ENCODE measurements around the gene MAPK4. TPM values are rescaled to one million over a fixed set of nuclear protein-coding genes. Genes with fewer than 3 reads are reported as not detected.
"Not testable (repeated sequence)": the region's sequence is repeated elsewhere in the genome, so short reads cannot be mapped to it uniquely, and the experiment has no call there.

Gene MAPK4
- total RNA-seq, 1 donor from 2014 or later, result 5.7 TPM

GRCh38 chr18:50594012-50594411 is 34.1 kb downstream of the MAPK4 start:
- H3K9ac ChIP-seq (ENCODE audit: low read depth in 1 of 3, low read length in 3 of 3), result no peak overlapping the region
- no peaks in the 10 kb centered on the region for H3K4me1 ChIP-seq (ENCODE audit: control insufficient read depth in 3 of 3, insufficient read depth in 3 of 3, low read length in 3 of 3)
- H3K27me3 ChIP-seq (ENCODE audit: control insufficient read depth in 3 of 3, insufficient read depth in 3 of 3, low read length in 3 of 3), result no peaks in the 10 kb centered on the region
- H3K4me3 ChIP-seq (ENCODE audit: low read length in 3 of 3), result no peak overlapping the region
- H3K27ac ChIP-seq (ENCODE audit: low read depth, low read length), result no peak overlapping the region
- H3K9me3 ChIP-seq (ENCODE audit: control insufficient read depth in 3 of 3, low read length in 3 of 3), result no peaks in the 10 kb centered on the region
- H3K36me3 ChIP-seq (ENCODE audit: control insufficient read depth in 3 of 3, insufficient read depth in 3 of 3, low read length in 3 of 3), result no peaks in the 10 kb centered on the region

- Histone ChIP-seq H3K4me3 (ENCODE audit: low read length in 3 of 3) (no peak overlapping the region), H3K27me3 (ENCODE audit: control insufficient read depth in 3 of 3, insufficient read depth in 3 of 3, low read length in 3 of 3) (no peaks in the 10 kb centered on the region), H3K27ac (ENCODE audit: low read depth, low read length) (no peak overlapping the region), H3K9ac (ENCODE audit: low read depth in 1 of 3, low read length in 3 of 3) (no peak overlapping the region), H3K9me3 (ENCODE audit: control insufficient read depth in 3 of 3, low read length in 3 of 3) (no peaks in the 10 kb centered on the region), H3K4me1 (ENCODE audit: control insufficient read depth in 3 of 3, insufficient read depth in 3 of 3, low read length in 3 of 3) (no peaks in the 10 kb centered on the region), H3K36me3 (ENCODE audit: control insufficient read depth in 3 of 3, insufficient read depth in 3 of 3, low read length in 3 of 3) (no peaks in the 10 kb centered on the region)
These were observed 35.1 kb downstream of the MAPK4 start for GRCh38 chr18:50594942-50595341.

GRCh38 chr18:50602466-50602865 is 42.6 kb downstream of the MAPK4 start:
- Histone ChIP-seq H3K9me3 (ENCODE audit: control insufficient read depth in 3 of 3, low read length in 3 of 3) (no peaks in the 10 kb centered on the region), H3K4me1 (ENCODE audit: control insufficient read depth in 3 of 3, insufficient read depth in 3 of 3, low read length in 3 of 3) (no peaks in the 10 kb centered on the region), H3K27me3 (ENCODE audit: control insufficient read depth in 3 of 3, insufficient read depth in 3 of 3, low read length in 3 of 3) (no peaks in the 10 kb centered on the region), H3K36me3 (ENCODE audit: control insufficient read depth in 3 of 3, insufficient read depth in 3 of 3, low read length in 3 of 3) (no peaks in the 10 kb centered on the region), H3K9ac (ENCODE audit: low read depth in 1 of 3, low read length in 3 of 3) (no peak overlapping the region), H3K4me3 (ENCODE audit: low read length in 3 of 3) (no peak overlapping the region), H3K27ac (ENCODE audit: low read depth, low read length) (no peak overlapping the region)

- no peak overlapping the region for H3K4me3 ChIP-seq (ENCODE audit: low read length in 3 of 3)
- peak overlapping the region in 1 of 3 donors; percentile 34 for H3K9ac ChIP-seq (ENCODE audit: low read depth in 1 of 3, low read length in 3 of 3)
- H3K9me3 ChIP-seq (ENCODE audit: control insufficient read depth in 3 of 3, low read length in 3 of 3), result no peaks in the 10 kb centered on the region
- H3K27me3 ChIP-seq (ENCODE audit: control insufficient read depth in 3 of 3, insufficient read depth in 3 of 3, low read length in 3 of 3), result no peaks in the 10 kb centered on the region
- H3K36me3 ChIP-seq (ENCODE audit: control insufficient read depth in 3 of 3, insufficient read depth in 3 of 3, low read length in 3 of 3), result no peaks in the 10 kb centered on the region
- H3K27ac ChIP-seq (ENCODE audit: low read depth, low read length), result no peak overlapping the region
- no peaks in the 10 kb centered on the region for H3K4me1 ChIP-seq (ENCODE audit: control insufficient read depth in 3 of 3, insufficient read depth in 3 of 3, low read length in 3 of 3)
These were observed 46.7 kb downstream of the MAPK4 start for GRCh38 chr18:50606609-50607008.

GRCh38 chr18:50607378-50607926 is 47.6 kb downstream of the MAPK4 start:
- Histone ChIP-seq H3K27me3 (ENCODE audit: control insufficient read depth in 3 of 3, insufficient read depth in 3 of 3, low read length in 3 of 3) (no peaks in the 10 kb centered on the region), H3K4me3 (ENCODE audit: low read length in 3 of 3) (no peak overlapping the region), H3K27ac (ENCODE audit: low read depth, low read length) (no peak overlapping the region), H3K9me3 (ENCODE audit: control insufficient read depth in 3 of 3, low read length in 3 of 3) (no peaks in the 10 kb centered on the region), H3K36me3 (ENCODE audit: control insufficient read depth in 3 of 3, insufficient read depth in 3 of 3, low read length in 3 of 3) (no peaks in the 10 kb centered on the region), H3K9ac (ENCODE audit: low read depth in 1 of 3, low read length in 3 of 3) (no peak overlapping the region), H3K4me1 (ENCODE audit: control insufficient read depth in 3 of 3, insufficient read depth in 3 of 3, low read length in 3 of 3) (no peaks in the 10 kb centered on the region)

- H3K9me3 ChIP-seq (ENCODE audit: control insufficient read depth in 3 of 3, low read length in 3 of 3); H3K9ac ChIP-seq (ENCODE audit: low read depth in 1 of 3, low read length in 3 of 3); H3K27ac ChIP-seq (ENCODE audit: low read depth, low read length); H3K4me1 ChIP-seq (ENCODE audit: control insufficient read depth in 3 of 3, insufficient read depth in 3 of 3, low read length in 3 of 3); H3K27me3 ChIP-seq (ENCODE audit: control insufficient read depth in 3 of 3, insufficient read depth in 3 of 3, low read length in 3 of 3); H3K36me3 ChIP-seq (ENCODE audit: control insufficient read depth in 3 of 3, insufficient read depth in 3 of 3, low read length in 3 of 3); H3K4me3 ChIP-seq (ENCODE audit: low read length in 3 of 3): not testable (repeated sequence)
These were observed 49.3 kb downstream of the MAPK4 start for GRCh38 chr18:50609171-50609570.

GRCh38 chr18:50610349-50610748 is 50.5 kb downstream of the MAPK4 start:
- H3K36me3 ChIP-seq (ENCODE audit: control insufficient read depth in 3 of 3, insufficient read depth in 3 of 3, low read length in 3 of 3), result no peaks in the 10 kb centered on the region
- no peaks in the 10 kb centered on the region for H3K27me3 ChIP-seq (ENCODE audit: control insufficient read depth in 3 of 3, insufficient read depth in 3 of 3, low read length in 3 of 3)
- no peaks in the 10 kb centered on the region for H3K4me1 ChIP-seq (ENCODE audit: control insufficient read depth in 3 of 3, insufficient read depth in 3 of 3, low read length in 3 of 3)
- no peak overlapping the region for H3K9ac ChIP-seq (ENCODE audit: low read depth in 1 of 3, low read length in 3 of 3)
- H3K27ac ChIP-seq (ENCODE audit: low read depth, low read length), result no peak overlapping the region
- H3K9me3 ChIP-seq (ENCODE audit: control insufficient read depth in 3 of 3, low read length in 3 of 3), result peaks cover 0 to 2% (median 0%) of the 10 kb centered on the region in 3 donors
- no peak overlapping the region for H3K4me3 ChIP-seq (ENCODE audit: low read length in 3 of 3)

- no peaks in the 10 kb centered on the region for H3K4me1 ChIP-seq (ENCODE audit: control insufficient read depth in 3 of 3, insufficient read depth in 3 of 3, low read length in 3 of 3)
These were observed 51.6 kb downstream of the MAPK4 start for GRCh38 chr18:50611529-50611941.

GRCh38 chr18:50614838-50615237 is 55.0 kb downstream of the MAPK4 start:
- Histone ChIP-seq H3K4me3 (ENCODE audit: low read length in 3 of 3) (no peak overlapping the region), H3K27ac (ENCODE audit: low read depth, low read length) (no peak overlapping the region)

More at GRCh38 chr18:50611529-50611941, 51.6 kb downstream of the MAPK4 start:
- no peaks in the 10 kb centered on the region for H3K36me3 ChIP-seq (ENCODE audit: control insufficient read depth in 3 of 3, insufficient read depth in 3 of 3, low read length in 3 of 3)
- H3K9me3 ChIP-seq (ENCODE audit: control insufficient read depth in 3 of 3, low read length in 3 of 3), result peaks cover 0 to 2% (median 0%) of the 10 kb centered on the region in 3 donors
- H3K27ac ChIP-seq (ENCODE audit: low read depth, low read length), result no peak overlapping the region
- H3K9ac ChIP-seq (ENCODE audit: low read depth in 1 of 3, low read length in 3 of 3), result no peak overlapping the region
- H3K4me3 ChIP-seq (ENCODE audit: low read length in 3 of 3), result no peak overlapping the region
- H3K27me3 ChIP-seq (ENCODE audit: control insufficient read depth in 3 of 3, insufficient read depth in 3 of 3, low read length in 3 of 3), result no peaks in the 10 kb centered on the region

GRCh38 chr18:50616484-50617048 is 56.7 kb downstream of the MAPK4 start:
- peaks cover 0 to 2% (median 0%) of the 10 kb centered on the region in 3 donors for H3K9me3 ChIP-seq (ENCODE audit: control insufficient read depth in 3 of 3, low read length in 3 of 3)
- H3K27ac ChIP-seq (ENCODE audit: low read depth, low read length), result no peak overlapping the region
- H3K9ac ChIP-seq (ENCODE audit: low read depth in 1 of 3, low read length in 3 of 3), result no peak overlapping the region
- H3K36me3 ChIP-seq (ENCODE audit: control insufficient read depth in 3 of 3, insufficient read depth in 3 of 3, low read length in 3 of 3), result no peaks in the 10 kb centered on the region
- H3K4me3 ChIP-seq (ENCODE audit: low read length in 3 of 3), result no peak overlapping the region
- H3K4me1 ChIP-seq (ENCODE audit: control insufficient read depth in 3 of 3, insufficient read depth in 3 of 3, low read length in 3 of 3), result peaks cover 0 to 7% (median 5%) of the 10 kb centered on the region in 3 donors
- H3K27me3 ChIP-seq (ENCODE audit: control insufficient read depth in 3 of 3, insufficient read depth in 3 of 3, low read length in 3 of 3), result no peaks in the 10 kb centered on the region

More at GRCh38 chr18:50614838-50615237, 55.0 kb downstream of the MAPK4 start:
- no peaks in the 10 kb centered on the region for H3K27me3 ChIP-seq (ENCODE audit: control insufficient read depth in 3 of 3, insufficient read depth in 3 of 3, low read length in 3 of 3)
- no peaks in the 10 kb centered on the region for H3K36me3 ChIP-seq (ENCODE audit: control insufficient read depth in 3 of 3, insufficient read depth in 3 of 3, low read length in 3 of 3)
- H3K9me3 ChIP-seq (ENCODE audit: control insufficient read depth in 3 of 3, low read length in 3 of 3), result peaks cover 0 to 2% (median 0%) of the 10 kb centered on the region in 3 donors
- H3K4me1 ChIP-seq (ENCODE audit: control insufficient read depth in 3 of 3, insufficient read depth in 3 of 3, low read length in 3 of 3), result peaks cover 0 to 4% (median 3%) of the 10 kb centered on the region in 3 donors
- no peak overlapping the region for H3K9ac ChIP-seq (ENCODE audit: low read depth in 1 of 3, low read length in 3 of 3)

Measured in skeletal muscle tissue (tissue), 4 donors.